HUDEP-2 (cell line): ENCODE measurements around the gene ZNF592.
A peak's percentile ranks its signal among the peaks of the same experiment; 100 is the strongest.

Experiments
- DNase-seq, 76 experiments: peaks; one replicate each; lab custom pipeline; 2025; ENCODE audit not compliant: unreplicated experiment in 76 of 76; lab: John Stamatoyannopoulos, UW

ZNF592 gene

DNA sequence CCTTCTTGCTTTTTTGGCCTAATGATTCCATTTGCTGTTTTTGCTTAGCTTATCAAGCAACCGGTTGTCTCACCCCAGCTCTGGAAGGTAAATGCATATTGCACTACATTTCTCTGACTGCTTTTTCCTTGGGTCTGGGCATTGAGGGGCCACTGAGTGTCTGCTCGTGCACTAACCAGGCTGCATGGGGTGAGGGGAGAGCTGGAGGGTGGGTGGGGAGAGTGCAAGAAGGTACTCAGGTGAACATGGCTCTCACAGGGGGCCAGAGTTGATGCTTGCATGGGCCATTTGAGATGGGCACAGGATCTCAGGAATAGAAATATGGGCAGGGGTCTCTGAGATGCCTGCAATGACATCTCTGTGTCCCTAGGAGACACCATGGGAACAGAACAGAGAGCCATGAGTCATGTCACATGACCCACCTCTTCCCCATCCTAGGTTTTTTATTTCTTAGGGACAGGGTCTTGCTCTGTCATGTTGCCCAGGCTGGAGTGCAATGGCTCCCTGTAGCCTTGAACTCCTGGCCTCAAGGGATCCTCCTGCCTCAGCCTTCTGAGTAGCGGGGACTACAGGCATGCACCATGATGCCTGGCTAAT, 75.0 kb downstream of the ZNF592 start:
- no peak for DNase-seq

DNA sequence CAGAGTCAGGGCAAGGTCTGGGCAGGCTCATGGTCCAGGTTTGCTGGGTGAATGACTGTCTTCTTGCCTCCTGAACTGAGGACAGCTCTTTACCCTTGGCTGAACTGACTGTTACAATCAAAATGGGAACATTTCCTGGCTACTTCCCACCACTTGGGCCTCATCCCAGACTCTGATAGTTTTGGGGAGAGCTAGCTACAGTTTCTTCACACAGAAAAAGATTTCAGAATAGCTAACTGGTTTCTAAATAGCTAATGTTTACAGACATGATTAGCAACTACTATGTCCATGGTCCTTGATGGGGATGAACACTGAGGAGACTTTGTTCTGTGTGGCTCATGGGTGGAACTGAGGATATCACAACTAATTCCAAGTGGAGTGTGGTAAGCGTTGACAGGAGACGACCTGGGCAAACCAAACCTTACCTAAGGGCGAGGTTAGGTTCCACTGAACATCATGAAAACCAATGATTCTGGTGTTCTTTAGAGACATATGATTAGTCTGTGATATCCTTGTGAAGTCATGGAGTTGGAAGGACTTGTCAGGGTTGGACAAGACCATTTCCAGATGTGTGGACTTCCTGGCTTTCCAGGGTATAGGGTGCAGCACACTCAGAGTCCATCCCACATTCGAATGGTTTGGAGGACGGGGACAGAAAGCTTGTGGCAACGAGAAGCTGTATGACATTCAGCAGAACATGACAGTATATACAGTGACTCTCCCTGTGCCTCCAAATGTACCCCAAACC, 76.0 kb downstream of the ZNF592 start:
- DNase-seq: no peak

- peak in 16 of 76 experiments; percentile 2 to 45 (median 11) for DNase-seq
Measured at GRCh38 chr15:84826369-84826823, 78.0 kb downstream of the ZNF592 start.

GRCh38 chr15:84827246-84827645, 78.9 kb downstream of the ZNF592 start:
- DNase-seq: no peak

- no peak for DNase-seq
Measured at GRCh38 chr15:84828086-84828908, 79.9 kb downstream of the ZNF592 start.

GRCh38 chr15:84829428-84829827, 81.0 kb downstream of the ZNF592 start:
- DNase-seq: no peak

DNA sequence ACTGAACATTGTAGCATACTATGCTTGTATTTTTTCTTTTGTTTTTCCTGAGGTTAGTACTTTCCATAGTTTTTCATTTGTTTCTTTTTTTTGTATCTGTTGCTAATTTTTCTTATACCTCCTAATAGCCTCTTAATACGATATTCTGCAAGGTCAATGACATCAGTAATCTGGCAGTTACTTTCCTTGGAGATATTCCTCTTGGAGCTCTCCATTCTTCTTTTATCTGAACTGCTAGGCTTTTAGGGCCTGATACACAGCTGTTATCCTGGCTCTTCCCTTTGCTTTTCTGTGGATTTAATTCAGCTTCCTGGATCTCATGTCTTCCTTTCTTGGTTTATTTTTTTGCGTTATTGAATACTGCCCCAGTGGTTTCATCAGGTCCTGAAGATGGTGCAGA, 81.6 kb downstream of the ZNF592 start:
- no peak for DNase-seq

DNA sequence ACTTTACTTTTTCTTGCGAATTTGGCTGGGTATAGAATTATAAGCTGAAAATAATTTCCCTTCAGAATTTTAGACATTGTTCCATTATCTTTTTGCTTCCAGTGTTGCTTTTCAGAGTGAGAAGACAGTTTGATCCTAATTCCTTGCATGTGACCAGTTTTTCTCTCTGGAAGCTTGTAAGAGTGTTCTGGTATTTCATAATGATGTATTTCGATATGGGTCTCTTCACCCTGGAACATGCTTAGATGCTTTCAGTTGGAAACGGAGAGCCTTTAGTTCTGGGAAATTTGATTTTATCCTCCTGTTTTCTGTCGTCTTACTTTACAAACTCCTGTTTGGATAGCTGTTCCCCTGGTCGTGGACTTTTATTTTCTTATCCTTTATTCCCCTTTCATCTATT, 82.6 kb downstream of the ZNF592 start:
- DNase-seq: no peak

DNA sequence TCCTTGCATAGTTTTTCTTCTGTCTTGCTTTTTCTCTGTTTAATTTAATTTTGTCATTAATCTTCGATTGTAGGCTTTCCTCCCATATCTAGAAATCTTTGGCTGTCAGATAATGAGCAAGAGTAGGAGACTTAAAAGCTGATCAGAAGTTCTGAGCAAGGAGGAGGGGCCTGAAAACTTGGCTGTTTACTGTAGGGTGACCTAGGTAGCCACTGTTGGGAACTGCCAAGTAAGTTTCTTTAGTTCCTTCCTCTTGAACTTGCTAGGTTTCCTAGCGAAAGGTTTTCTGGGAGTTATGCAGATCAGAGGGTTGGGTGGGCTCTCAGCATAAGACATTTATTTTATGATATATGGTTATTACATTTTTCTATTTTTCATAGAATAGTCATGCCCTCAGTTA, 83.2 kb downstream of the ZNF592 start:
- DNase-seq: no peak

- no peak for DNase-seq
Measured at GRCh38 chr15:84832448-84833040, 84.2 kb downstream of the ZNF592 start.

- no peak for DNase-seq
Measured at GRCh38 chr15:84833447-84834228, 85.2 kb downstream of the ZNF592 start.

DNA sequence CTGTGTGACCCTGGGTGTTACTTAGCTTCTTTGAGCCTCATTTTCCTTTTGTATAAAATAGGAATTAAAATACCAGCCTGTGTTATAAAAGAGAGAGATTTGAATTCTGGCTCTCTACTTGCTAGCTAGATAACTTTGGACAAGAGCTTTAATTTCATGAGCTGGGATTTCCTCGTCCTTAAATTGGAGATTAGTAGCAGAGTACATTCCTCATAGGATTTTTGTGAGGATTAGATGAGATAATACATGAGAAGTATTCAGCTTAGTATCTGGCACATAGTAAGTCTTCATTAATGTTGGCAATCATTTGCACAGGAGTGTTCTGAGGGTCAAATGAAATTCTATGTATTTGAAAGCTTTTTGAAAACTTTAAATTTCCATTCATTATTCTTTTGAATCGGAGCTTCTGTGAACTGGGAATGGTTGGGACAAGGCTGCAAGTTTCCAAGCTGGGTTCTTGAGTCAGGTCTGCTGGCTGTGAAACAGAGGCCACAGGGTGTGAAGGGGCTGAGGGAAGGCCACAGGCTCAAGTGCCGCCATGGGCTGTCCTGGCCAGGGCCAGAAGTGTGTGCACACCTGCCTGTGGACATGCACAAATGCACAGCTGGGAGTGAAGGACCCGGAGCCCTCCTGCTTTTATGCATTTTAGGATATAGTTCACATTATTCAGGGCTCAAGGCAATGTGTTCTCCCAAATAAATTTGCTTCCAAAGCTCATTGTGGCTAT, 86.0 kb downstream of the ZNF592 start:
- no peak for DNase-seq

DNA sequence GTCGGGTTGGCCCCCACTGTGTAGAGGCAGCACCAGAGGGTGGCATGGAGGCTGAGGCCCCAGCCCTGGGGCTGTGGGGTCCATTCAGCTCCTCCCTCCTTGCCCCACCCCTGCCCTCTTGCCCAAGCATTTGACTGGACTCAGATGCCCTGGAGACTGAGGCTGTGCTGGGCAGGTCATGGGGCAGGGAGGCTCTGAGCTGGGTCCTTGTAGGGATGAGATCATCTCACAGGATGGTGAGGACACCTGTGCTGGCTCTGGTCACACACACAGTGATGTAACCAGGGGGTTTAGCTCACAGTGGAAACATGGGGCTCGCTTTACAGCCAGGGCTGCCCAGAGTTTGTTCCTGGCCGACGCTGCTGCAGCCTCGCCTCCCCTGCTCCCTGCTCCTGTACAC, 86.6 kb downstream of the ZNF592 start:
- DNase-seq: no peak

DNA sequence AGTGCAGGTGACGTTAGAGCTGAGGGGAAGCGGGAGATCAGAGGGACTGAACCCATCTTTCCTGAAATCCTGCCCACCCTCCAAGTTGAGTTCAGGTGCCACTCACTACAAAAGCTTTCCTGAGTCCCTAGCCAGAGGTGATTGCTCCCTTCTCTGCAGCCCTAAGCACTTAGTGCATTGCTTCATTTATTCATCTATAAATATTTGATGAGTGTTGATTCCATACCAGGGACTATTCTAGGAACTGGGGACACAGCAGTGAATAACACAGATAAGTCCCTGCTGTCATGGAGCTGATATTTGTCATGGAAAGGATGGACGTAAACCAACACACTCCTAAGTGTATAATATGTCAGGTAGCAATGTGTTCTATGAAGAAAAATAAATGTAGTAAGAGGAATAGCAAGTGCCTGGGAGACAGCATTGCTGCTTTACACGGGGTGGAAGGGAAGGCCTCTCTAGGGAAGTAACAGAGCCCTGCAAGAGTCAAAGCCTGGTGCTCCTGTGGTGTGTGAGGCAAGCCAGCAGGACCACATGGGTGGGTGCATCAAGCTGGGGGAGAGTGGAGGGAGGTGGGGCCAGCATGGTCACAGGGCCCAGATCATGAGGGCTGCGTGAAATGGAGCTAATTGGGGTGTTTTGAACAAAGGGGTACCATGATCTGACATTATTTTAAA, 87.4 kb downstream of the ZNF592 start:
- DNase-seq: no peak

DNA sequence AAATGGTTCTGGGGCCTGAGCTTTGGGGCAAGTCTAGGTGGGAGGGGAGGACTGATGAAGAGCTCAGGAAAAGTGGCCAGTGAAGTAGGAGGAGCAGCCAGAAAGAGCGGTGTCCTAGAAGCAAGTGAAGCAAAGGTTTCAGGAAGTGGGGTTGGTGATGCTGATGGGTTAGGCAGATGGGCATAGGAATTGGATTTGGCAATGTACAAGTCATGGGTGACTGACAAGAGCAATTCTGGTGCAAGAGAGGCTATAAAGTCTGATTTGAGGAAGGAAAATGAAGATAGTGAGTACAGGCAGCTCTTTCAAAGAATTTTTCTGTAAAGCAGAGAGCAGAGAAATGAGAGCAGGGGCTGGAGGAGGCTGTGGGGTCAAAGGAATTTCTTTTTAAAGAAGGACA, 88.5 kb downstream of the ZNF592 start:
- DNase-seq: no peak

DNA sequence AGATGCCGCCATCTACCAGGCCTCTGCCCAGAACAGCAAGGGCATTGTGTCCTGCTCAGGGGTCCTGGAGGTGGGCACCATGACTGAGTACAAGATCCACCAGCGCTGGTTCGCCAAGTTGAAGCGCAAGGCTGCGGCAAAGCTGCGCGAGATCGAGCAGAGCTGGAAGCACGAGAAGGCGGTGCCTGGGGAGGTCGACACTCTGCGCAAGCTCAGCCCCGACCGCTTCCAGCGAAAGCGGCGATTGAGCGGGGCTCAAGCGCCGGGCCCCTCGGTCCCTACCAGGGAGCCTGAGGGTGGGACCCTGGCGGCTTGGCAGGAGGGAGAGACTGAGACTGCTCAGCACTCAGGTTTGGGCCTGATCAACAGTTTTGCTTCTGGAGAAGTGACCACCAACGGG, 91.3 kb downstream of the ZNF592 start:
- DNase-seq: no peak

GRCh38 chr15:84840255-84840654, 91.9 kb downstream of the ZNF592 start:
- DNase-seq: no peak

DNA sequence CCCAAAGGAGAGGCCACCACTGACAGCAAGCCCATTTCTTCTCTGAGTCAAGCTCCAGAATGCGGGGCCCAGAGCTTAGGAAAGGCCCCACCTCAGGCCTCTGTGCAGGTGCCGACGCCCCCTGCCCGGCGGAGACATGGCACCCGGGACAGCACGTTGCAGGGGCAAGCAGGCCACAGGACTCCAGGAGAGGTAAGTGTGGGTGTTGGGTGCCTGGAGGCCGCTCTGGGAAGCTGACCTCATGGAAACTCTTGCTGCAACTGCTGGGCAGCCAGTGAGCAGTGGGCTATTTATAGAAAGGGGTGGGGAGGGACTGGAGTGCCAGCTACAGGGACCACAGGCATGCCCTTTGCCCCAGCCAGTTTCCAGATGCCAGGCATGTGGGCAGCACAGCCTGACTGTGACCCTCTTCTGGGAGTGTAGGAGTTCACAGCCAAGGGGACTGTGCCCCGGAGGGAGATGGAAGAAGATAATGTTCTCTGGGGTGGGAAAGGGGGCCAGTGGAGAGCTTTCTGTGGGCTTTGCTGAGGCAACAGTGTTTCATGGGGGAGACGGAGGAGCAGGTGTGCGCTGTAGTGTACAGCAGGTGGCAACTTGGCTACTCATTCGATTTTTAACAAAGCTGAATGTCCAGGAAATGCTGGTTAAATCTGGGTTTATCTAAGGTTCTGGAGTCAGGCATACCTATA, 92.5 kb downstream of the ZNF592 start:
- peak in 5 of 76 experiments; percentile 5 to 35 (median 13) for DNase-seq

- no peak for DNase-seq
Measured at GRCh38 chr15:84842781-84843180, 94.4 kb downstream of the ZNF592 start.
